NCI-H1436 (cell line): Measurements from ENCODE around the gene PLD1.
A peak's percentile ranks its signal among the peaks of the same experiment; 100 is the strongest.
"Not testable (repeated sequence)": the region's sequence is repeated elsewhere in the genome, so short reads cannot be mapped to it uniquely, and the experiment has no call there.

Experiments used
- DNase-seq: peaks from one replicate; lab custom pipeline; 2025; lab: John Stamatoyannopoulos, UW

Gene PLD1, protein sequence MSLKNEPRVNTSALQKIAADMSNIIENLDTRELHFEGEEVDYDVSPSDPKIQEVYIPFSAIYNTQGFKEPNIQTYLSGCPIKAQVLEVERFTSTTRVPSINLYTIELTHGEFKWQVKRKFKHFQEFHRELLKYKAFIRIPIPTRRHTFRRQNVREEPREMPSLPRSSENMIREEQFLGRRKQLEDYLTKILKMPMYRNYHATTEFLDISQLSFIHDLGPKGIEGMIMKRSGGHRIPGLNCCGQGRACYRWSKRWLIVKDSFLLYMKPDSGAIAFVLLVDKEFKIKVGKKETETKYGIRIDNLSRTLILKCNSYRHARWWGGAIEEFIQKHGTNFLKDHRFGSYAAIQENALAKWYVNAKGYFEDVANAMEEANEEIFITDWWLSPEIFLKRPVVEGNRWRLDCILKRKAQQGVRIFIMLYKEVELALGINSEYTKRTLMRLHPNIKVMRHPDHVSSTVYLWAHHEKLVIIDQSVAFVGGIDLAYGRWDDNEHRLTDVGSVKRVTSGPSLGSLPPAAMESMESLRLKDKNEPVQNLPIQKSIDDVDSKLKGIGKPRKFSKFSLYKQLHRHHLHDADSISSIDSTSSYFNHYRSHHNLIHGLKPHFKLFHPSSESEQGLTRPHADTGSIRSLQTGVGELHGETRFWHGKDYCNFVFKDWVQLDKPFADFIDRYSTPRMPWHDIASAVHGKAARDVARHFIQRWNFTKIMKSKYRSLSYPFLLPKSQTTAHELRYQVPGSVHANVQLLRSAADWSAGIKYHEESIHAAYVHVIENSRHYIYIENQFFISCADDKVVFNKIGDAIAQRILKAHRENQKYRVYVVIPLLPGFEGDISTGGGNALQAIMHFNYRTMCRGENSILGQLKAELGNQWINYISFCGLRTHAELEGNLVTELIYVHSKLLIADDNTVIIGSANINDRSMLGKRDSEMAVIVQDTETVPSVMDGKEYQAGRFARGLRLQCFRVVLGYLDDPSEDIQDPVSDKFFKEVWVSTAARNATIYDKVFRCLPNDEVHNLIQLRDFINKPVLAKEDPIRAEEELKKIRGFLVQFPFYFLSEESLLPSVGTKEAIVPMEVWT

DNA sequence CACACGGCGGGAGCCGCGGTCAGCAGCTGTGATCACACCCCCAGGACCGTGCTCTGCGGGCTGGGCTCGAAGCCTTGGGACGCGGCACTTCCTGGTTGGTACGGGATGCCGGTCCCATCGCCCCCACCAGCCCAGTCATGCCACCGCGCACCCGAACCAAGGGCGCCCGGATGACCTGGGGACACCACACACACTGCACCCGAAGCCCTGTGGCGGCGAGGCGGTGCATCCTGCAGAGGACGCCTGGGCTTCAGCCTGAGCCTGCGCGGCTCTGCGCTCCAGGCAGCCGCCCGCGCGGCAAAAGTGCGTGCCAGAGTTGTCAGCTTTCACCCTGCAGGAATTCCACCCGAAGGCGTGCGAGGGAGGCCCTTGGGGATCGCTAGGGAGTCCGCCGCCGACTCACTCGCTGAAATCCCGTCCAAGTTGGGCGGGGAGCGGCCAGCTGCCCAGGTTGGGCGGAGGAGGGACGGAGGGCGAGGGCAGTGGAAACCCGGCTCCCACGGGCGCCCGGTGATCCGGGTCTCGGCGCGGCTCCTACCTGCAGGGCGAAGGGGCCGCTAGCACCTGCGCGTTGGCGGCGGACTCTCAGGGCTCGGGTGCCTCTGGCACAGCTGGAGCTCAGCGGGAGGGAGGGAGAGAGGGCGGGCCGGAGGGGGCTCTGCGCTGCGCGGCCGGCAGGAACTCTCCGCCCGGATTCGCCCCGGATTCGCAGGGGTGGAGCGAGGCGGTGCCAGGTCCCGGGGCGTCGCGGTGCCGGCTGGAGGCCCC lies at the start of gene PLD1:
Gene PLD1, minus strand, starts transcription at position 623 of the 768 bp plus-strand sequence. CDS start 72,432 bp downstream, outside the sequence.
- DNase-seq = peak; percentile 70

DNA sequence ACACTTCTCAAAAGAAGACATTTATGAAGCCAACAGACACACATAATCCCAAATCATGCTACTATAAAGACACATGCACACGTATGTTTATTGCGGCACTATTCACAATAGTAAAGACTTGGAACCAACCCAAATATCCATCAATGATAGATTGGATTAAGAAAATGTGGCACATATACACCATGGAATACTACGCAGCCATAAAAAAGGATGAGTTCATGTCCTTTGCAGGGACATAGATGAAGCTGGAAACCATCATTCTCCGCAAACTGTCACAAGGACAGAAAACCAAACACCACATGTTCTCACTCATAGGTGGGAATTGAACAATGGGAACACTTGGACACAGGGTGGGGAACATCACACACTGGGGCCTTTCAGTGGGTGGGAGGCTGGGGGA lies 48.5 kb upstream of the PLD1 start:
- DNase-seq = not testable (repeated sequence)

DNA sequence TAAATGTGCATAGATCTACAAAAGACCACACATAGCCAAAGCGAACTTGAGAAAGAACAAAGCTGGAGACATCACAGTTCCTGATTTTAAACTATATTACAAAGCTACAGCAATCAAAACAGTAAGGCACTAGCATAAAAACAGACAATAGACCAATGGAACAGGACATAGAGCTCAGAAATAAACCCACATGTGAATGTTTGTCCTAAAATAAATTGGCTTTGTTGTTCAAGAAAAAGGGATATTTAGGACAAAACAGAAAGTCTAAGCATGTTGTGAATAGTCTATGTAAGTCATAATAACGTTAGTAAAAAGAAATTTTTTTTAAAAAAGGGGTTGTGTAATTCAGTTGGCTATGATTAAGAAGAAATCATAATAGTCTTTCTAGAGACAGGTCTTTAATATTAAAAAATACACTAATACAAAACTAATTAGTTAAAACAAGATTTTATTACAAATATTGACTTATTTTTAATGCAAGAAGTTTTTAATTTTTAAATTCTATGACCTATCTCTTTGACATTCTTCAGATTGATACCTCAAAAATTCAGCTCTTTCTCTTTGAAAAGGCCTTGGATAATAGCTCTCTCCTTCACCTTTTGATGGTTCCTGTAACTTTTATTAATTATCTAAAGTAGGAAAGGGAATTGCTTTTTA lies 44.5 kb upstream of the PLD1 start:
- DNase-seq = no peak

DNA sequence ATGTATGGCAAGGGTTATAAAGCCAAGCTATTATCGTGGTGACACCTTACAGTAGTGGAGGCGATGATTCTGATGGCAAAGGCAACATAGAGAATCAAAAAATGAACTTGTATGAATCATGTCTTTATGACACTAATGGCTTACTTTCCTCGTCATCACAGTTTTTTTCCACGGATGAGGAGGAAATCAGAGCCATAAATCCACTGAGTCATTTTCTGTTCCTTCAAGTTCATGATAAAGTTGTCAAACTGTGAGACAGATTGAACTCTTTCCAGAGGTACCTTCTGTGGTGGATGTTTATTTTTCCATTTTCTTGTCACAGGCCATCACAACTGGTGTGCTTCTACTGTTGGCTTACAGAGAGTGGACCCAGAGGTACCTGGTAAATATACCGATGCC lies 41.4 kb upstream of the PLD1 start:
- no peak for DNase-seq

DNA sequence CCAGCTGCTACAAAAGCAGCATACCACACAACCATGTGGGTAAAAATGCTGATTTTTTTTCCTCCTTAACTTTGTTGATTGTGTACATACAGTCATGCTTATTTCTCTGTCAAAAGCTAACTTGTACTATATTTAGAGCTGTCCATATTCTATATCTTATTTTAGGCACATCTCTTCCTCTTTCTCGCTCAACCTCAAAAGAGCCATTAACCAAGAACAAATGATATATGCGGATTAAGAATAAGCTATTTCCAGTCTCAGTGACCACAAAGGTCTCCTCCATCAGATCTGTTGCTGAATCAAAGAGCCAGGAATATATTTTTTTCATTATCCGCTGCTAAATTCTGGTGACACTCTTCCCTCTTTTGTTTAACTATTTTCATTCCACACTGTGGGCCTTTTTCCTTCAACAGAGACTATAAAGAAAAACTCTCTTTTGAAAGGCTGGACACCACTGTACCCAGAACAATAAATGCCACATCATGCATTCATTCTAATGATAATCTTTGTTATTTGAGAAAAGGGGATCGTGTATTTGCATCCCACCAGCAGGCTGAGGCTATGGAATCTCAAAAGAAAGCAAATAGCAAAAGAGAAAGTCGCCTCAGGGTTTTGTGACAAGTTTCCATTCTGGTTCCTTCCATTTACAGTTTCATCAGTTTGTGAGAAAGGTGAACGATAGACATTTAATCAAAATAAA lies 40.8 kb upstream of the PLD1 start:
- no peak for DNase-seq

DNA sequence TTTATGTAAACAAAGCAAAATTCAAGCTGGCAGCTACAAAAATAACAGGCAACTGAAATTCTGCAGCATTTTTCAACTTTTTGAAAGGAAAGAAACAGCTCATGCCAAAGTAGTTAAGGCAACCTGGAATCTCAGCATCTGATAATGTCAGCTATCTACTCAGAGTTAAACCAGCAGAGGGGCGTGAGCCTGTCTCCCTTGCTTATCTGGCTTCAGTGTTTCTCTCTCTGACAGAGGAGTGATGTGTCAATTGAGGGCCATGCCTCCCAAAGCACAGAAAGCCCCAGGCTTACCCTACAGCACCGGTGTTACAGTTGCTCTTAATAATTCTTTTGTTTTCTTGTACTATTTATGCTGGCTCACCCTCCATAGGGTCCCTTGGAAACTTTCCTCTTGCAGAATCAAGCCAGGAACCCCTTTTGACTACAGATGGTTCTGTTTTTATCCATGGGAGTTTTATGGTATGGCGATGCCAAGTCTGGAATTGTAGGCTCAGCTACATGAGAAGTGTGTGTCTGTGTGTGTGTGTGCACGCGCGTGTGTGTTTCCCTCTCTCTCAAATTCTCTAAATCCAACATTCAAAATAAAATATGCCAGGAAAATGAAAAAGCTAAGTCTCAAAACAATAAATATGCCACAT lies 40.2 kb upstream of the PLD1 start:
- DNase-seq = no peak

DNA sequence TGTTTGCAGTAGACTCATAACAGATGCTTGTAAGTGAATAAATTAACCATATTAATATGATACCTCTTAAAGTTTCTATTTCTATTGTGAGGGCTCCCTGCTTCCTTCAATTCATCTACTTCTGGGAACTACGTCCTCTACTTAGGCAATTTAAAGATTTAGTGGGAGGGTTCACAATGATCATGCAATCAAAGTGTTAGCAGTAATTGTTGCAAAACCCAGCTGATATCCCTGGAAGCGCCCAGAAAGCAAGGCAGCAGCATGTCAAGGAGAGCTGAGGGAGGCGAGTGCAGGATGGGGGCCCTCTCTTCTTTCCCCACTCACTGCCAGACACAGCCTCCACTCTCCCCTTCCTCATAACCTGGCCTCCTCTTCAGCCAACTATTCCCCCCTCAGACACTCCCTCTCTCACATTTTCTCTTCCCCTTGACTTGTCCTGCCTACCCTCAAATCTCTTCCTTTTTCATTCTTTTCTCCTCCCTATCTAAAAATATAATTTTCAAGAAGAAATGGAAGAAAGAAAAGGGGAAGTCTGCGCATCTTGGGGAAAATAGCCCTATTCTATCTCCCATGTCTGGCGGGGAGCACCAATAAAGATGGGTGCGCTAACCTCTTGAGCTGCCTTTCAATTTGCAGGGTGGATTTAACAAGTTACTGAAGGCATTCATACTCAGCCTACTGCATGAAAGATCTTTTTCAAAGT lies 39.5 kb upstream of the PLD1 start:
- no peak for DNase-seq

DNA sequence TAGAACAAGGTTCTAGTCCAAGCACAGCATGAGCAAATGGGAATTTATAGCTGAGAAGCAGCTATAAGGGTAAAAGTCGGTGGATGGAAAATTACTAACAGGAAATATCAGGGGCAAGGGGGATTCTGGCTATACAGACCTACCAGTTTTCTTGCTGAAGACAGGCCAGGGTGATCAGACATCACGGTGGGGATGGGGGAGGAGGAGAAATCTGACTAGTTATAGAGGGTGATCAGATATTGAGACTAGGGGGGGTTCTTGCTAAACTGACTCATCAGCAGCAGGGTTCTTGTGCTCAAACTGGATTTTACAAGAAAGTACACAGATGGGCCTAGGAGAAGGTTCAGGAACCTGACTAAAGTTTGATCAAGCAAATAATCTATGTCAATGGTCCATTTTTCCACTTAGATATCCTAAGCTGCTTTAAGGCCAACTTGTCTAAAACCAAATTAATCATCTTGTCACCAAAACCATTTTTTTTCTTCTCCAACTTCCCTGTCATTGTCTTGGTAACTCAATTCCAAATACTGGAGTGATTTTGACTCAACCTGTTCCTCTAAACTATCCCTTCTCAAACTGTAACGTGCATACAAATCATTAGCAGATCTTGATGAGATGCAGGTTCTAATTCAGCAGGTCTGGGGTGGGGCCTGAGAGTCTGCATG lies 37.4 kb upstream of the PLD1 start:
- no peak for DNase-seq

DNA sequence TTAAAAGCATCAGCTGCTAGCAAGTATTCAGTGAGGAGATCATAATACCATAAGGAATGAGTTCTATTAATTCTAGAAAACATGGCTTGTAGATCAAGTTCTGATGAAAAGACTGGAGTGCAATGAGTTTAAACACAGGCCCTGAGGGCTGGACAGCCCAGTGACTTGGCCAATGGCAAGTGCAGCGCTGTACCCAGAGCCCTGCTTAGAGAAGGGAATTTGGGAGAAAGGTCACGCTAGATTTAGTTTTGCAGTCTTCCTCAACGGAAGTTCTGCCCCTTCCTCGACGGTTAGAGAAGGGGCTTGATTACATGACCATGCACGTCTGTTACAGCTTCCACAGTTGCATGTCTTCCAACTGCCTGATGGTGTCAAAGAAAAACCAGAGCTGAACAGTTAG lies 36.9 kb upstream of the PLD1 start:
- no peak for DNase-seq

DNA sequence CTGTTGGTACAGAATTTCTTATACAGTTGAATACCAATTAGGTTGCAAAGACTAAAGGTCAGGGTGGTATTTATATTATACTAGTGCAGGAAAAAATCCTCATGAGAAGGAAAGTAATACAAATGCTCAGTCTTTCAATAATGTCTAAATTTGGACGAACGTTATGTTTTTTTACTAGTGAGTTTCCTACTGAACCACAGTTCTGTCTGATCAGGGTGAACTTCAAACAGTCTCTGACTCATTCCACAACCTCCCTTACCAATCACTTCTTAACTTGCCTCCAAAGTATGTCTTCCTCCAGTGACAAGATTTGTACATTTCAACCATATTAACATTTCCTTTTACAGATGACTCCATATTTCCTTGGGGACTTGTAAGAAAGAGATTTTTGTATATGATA lies 36.3 kb upstream of the PLD1 start:
- DNase-seq = no peak

DNA sequence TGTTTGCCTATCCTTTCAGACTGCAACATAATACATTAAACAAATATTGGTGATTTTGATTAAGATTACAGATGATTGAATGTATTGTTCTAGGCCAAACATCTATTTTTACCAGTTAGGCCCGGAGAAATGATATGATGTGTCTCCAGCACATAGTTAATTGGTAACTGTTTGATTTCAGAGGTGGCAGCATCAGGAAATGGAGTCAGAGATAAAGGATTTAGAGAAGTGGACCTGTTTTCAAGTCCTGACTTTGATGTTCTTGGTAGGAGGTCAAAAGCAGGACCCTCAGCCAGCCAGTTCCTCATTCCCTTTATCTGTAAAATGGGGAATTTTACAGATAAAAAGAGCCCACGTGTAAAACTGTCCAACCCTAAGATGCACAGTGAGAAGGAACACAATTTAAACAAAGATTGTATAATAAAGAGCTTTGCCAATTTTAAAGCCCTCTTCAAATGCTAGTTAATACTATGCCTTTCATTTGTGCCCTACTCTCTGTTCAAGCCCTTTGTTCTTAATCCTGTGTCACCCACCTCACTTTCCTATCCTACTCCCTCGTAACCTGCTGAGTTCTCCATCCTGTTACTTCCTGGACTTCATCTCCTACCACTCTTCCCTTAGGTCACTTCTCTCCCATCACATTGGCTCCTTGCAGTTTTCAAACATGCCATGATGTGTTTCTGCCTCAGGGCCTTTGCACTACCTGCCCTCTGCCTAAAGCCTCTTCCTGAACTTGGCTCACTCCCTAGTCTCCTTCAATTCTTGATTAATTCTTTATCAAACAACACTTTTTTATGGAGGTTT lies 35.4 kb upstream of the PLD1 start:
- DNase-seq = no peak

DNA sequence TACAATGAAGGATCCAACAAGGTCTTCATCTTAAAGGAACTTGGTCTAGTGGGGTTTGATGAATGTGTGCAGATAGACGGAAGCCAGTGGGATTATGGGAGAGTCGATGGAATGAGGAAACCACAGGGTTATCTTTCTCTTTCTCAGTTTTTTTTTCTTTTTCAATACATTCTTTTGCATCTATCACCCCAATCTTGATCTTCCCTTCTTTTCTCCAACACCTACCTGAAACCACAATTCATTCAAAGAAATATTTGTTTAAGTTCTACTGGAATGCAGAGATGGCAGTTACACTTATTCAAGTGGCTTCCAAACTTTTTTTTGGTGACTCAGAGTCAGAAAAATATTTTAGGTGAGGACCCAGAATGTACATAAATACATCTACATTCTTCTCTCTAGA lies 34.6 kb upstream of the PLD1 start:
- no peak for DNase-seq

DNA sequence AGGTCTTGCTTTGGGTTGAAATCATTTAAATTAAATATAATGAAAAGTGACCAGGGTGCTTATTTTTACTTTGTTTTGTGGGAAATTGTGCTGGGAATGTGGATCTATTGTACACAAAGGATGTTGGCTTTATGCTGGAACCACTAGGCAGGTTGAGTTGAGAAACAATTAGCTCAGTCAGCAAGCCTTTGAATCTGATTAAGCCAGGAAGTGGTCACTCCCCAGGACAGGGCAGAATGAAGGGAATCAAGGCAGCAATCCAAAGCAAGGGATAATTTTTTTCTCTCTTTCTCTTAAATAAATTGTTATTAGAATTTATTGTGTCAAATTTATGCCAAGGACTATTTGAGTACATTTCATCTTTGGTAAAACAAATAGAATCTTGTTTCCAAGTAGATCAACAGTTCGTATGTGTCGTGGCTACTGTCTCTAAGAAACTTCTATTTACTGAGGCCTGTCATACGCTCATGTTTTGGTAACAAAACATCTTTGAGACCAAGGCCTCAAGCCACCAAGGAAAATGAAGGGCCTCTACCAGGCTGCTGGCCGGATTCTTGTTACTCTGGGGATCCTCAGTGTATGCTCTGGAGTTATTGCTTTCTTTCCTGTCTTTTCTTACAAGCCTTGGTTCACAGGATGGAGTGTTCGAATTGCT lies 32.7 kb upstream of the PLD1 start, which contains the start of gene TMEM212:
Gene TMEM212, plus strand, starts transcription at position 486 of the 655 bp plus-strand sequence. Its CDS starts 35 bp downstream, at position 521.
- DNase-seq = no peak

DNA sequence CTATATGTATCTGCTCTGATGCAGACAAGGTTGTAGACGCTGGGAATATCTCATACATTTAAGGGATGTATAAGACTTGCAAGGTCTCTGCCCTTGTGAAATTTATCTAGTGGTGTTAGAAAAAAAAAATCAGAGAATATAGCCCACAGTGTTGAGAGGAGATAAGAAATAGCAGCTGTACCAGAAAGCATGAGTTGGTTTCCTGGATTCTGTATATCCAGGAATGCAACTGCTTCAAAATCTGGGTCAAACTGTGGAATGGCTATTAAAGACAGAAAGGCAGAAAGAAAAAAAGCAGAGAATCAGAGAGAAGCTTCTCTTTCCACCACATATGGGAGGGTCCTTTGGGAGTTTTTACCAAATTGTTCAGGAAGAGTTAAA lies 31.3 kb upstream of the PLD1 start:
- no peak for DNase-seq

DNA sequence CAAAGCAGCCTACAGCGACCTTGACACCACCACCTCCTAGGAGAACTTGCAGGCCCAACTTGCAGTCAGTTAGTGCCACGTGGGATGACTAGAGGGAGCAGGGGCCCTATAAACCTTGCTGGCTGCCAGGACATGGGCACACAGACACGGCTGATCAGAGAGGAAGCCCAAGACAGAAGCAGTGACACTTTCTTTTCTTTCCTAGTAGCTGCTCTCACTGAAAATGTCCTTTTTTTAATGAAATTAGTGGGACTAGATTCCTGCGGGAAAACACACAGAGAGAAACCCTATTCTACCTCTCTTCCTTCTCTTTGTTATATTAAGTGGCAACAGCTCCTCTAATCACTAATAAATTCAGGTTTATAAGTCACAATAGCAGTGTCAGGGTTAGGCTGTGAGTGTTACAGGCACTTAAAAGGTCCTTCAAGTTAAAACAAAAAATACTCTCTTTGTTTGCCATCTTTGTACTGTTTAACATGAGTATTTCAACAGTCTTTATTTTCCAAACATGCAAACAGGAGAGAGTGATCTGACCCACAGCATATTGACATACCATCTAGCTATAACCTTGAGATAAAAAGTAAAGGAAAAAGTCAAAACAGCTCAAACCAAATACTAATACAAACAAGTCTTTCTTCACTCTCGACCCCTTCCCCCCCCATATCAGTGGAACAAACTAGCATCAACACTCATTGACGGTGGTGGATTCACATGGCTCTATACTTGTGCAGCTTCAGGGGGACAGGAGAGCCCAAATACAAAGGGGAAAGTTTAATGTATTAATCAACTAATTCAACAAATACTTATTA lies 30.7 kb upstream of the PLD1 start:
- DNase-seq = no peak

DNA sequence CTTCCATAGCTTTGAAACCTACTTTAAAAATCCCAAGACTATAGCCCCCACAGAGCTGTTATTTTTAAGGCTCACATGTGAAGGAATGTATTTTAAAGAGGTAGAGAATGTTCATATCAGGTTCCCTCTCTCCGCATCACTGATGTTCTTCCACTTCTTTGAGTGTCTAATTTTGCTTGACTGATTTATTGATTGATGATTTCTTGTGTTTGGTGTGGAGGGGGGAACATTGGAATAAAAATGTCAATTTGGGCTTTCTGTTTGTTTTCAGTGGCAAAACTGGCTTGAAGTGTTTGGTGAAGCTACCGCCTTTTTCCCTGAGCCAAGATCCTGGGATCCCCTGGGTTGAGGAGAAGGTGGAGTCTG lies 30.1 kb upstream of the PLD1 start:
- DNase-seq = no peak

DNA sequence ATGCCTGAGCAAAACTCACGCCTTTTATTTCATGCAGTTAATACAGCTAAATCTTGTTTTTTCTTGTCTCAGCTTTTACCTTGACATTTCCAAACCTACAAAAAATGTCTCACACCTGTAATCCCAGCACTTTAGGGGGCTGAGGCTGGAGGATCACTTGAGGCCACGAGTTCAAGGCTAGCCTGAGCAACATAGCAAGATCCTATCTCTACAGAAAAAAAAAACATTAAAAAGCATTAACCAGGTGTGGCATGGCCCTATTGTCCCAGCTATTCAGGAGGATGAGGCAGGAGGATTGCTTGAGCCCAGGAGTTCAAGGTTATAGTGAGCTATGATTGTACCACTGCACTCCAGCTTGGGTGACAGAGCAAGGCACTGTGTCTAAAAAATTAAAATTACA lies 29.0 kb upstream of the PLD1 start:
- DNase-seq = no peak
